Heart left ventricle (tissue), 13 donors: ENCODE results near the gene BEND2.

Source experiments
- POLR2A ChIP-seq, 2 donors: fragments of 450-650 bp; IDR thresholded peaks; one replicate each; pipeline ENCODE4 v1.6.1; 2017; ENCODE audit warnings: antibody characterized with exemption in 2 of 2, mild to moderate bottlenecking in 2 of 2, moderate library complexity in 2 of 2
- TF ChIP-seq, protein P1 (sequence below), 12 donors: fragments of 200-600 bp; sonication (generic) in 4 of 12; IDR thresholded peaks; one replicate each; pipeline versions ENCODE4 v1.5.0 to v1.8.0; 2018 to 2022; ENCODE audit warnings: antibody characterized with exemption in 12 of 12, mild to moderate bottlenecking in 5 of 12
- donor health status: ischemic (EF 13 %, LVEDD 7.1; RV severe dilation, severe dysfunction).
- donor health status: DM: no; HTN: yes; CAD: no.
- donor health status: DM: no; HTN: no; CAD: no.
- donor health status: ischemic (EF 25% LVEDD 6.9; RV normal size, moderate dysfunction).
- donor health status: ischemic (EF 25% LVEDD 5.7; RV mildly dilated, moderate dysfunction).
- donor health status: ischemic (EF 35%, LVEDD 5.7; RV mildly dilated, moderate dysfunction).
- donor health status: nonischemic (EF 11% LVEDD 7.7; RV severe dilation, severe dysfunction).
- donor health status: DM: yes; HTN: yes; CAD: no.
- donor health status: PGD.
- donor health status: ischemic (EF 29% LVEDD 5.4; RV normal size, mild dysfunction).
- donor health status: nonischemic (EF 23%, LVEDD 6.1; RV moderate dilation, normal function).

DNA sequence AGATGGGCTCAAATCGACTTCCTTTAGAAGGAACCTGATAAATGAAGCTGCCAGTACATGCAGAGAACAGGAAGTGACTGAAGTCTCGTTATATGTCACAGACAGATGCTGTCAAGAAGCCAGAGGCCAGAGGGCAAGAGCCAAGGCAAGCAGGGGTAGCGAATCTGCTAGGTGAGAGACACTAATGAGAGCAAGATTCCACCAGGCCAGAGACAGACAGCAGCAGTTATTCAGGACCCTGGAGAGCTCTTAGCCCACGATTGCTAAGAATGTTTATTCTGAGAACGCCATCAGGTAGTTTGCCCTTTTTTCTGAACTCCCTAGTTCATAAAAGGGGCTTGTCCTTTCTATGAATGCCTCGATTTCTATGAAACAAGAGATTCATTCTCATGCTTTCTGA, 73.7 kb downstream of the BEND2 start:
- TF ChIP-seq, protein P1, sequence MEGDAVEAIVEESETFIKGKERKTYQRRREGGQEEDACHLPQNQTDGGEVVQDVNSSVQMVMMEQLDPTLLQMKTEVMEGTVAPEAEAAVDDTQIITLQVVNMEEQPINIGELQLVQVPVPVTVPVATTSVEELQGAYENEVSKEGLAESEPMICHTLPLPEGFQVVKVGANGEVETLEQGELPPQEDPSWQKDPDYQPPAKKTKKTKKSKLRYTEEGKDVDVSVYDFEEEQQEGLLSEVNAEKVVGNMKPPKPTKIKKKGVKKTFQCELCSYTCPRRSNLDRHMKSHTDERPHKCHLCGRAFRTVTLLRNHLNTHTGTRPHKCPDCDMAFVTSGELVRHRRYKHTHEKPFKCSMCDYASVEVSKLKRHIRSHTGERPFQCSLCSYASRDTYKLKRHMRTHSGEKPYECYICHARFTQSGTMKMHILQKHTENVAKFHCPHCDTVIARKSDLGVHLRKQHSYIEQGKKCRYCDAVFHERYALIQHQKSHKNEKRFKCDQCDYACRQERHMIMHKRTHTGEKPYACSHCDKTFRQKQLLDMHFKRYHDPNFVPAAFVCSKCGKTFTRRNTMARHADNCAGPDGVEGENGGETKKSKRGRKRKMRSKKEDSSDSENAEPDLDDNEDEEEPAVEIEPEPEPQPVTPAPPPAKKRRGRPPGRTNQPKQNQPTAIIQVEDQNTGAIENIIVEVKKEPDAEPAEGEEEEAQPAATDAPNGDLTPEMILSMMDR (IDR thresholded peaks at IDR 0.05), result no peak
- no peak for TF ChIP-seq POLR2A (IDR thresholded peaks at IDR 0.05)
